ENCODE data around the gene BARHL1.

Gene BARHL1

GRCh38 chr9:132615774-132616173 is 33.4 kb downstream of the BARHL1 start (continued):
- no peak for TF ChIP-seq ZNF704 (tag by site-specific recombination; IDR thresholded peaks at IDR 0.05)
- no peak for TF ChIP-seq ZNF174 (tag by site-specific recombination; IDR thresholded peaks at IDR 0.05)
- no peak for TF ChIP-seq ZNF211 (tag by site-specific recombination; IDR thresholded peaks at IDR 0.05; ENCODE audit: low read depth)
- no peak for TF ChIP-seq TCF7L2 (IDR thresholded peaks at IDR 0.05; ENCODE audit: borderline replicate concordance, low read depth, low read length)
- no peak for TF ChIP-seq ZBTB20 (tag by site-specific recombination; IDR thresholded peaks at IDR 0.05)
- no peak for TF ChIP-seq ZNF473 (tag by site-specific recombination; IDR thresholded peaks at IDR 0.05)
- no peak for TF ChIP-seq ZNF626 (tag by site-specific recombination; IDR thresholded peaks at IDR 0.05)
- no peak for TF ChIP-seq ZNF792 (tag by site-specific recombination; IDR thresholded peaks at IDR 0.05)

DNA sequence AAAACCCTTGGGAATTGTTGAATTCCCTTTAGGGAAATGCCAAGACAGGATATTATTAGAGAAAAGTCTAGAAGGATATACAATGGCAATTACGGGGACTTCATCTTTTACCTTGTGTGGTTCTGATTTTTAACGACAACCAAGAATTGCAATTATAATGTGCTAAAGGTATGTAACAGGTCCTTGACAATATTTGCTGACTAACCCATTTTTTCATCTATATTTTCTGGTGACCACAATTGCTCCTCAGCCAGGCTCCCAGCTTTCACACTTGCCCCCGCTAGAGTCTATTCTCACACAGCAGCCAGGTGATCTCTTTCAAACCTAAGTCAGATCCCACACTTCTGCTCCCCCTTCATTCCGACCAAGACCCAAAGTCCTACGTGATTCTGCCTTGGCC is 34.3 kb downstream of the BARHL1 start:
- no peak for TF ChIP-seq ZNF202 (tag by site-specific recombination; IDR thresholded peaks at IDR 0.05; ENCODE audit: borderline replicate concordance)
- TF ChIP-seq ZNF596 (tag by site-specific recombination; IDR thresholded peaks at IDR 0.05): no peak
- TF ChIP-seq, protein P1, sequence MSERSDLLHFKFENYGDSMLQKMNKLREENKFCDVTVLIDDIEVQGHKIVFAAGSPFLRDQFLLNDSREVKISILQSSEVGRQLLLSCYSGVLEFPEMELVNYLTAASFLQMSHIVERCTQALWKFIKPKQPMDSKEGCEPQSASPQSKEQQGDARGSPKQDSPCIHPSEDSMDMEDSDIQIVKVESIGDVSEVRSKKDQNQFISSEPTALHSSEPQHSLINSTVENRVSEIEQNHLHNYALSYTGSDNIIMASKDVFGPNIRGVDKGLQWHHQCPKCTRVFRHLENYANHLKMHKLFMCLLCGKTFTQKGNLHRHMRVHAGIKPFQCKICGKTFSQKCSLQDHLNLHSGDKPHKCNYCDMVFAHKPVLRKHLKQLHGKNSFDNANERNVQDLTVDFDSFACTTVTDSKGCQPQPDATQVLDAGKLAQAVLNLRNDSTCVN (tag by site-specific recombination; optimal IDR thresholded peaks at IDR 0.05): no peak
- TF ChIP-seq, protein P2, sequence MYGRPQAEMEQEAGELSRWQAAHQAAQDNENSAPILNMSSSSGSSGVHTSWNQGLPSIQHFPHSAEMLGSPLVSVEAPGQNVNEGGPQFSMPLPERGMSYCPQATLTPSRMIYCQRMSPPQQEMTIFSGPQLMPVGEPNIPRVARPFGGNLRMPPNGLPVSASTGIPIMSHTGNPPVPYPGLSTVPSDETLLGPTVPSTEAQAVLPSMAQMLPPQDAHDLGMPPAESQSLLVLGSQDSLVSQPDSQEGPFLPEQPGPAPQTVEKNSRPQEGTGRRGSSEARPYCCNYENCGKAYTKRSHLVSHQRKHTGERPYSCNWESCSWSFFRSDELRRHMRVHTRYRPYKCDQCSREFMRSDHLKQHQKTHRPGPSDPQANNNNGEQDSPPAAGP (tag by site-specific recombination; IDR thresholded peaks at IDR 0.05): no peak
- TF ChIP-seq SP2 (tag by site-specific recombination; IDR thresholded peaks at IDR 0.05): no peak
- TF ChIP-seq ZNF670 (tag by site-specific recombination; IDR thresholded peaks at IDR 0.05; ENCODE audit: low read depth): no peak
- no peak for TF ChIP-seq ZNF114 (tag by site-specific recombination; IDR thresholded peaks at IDR 0.05)
- TF ChIP-seq, protein P3, sequence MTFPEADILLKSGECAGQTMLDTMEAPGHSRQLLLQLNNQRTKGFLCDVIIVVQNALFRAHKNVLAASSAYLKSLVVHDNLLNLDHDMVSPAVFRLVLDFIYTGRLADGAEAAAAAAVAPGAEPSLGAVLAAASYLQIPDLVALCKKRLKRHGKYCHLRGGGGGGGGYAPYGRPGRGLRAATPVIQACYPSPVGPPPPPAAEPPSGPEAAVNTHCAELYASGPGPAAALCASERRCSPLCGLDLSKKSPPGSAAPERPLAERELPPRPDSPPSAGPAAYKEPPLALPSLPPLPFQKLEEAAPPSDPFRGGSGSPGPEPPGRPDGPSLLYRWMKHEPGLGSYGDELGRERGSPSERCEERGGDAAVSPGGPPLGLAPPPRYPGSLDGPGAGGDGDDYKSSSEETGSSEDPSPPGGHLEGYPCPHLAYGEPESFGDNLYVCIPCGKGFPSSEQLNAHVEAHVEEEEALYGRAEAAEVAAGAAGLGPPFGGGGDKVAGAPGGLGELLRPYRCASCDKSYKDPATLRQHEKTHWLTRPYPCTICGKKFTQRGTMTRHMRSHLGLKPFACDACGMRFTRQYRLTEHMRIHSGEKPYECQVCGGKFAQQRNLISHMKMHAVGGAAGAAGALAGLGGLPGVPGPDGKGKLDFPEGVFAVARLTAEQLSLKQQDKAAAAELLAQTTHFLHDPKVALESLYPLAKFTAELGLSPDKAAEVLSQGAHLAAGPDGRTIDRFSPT (tag by site-specific recombination; IDR thresholded peaks at IDR 0.05): no peak
- H3K4me1 ChIP-seq (ENCODE audit: control insufficient read depth, insufficient read depth, low read length): no peaks in the 10 kb centered on the region
- CTCF ChIA-PET: no interaction called here
- H3K4me3 ChIP-seq (ENCODE audit: low read depth, low read length): no peak overlapping the region
- H3K9me3 ChIP-seq (ENCODE audit: control insufficient read depth, insufficient read depth, low read depth, low read length): no peaks in the 10 kb centered on the region
- H3K36me3 ChIP-seq (ENCODE audit: control insufficient read depth in 2 of 2, insufficient read depth in 1 of 2, low read length in 2 of 2): peaks cover 0 to 66% of the 10 kb centered on the region in 2 experiments; a peak in 2 of 3 replicates
- POLR2A ChIA-PET: no interaction called here
- H3K27ac ChIP-seq (ENCODE audit: extremely low read depth, low read depth, low read length): no peak overlapping the region

GRCh38 chr9:132622159-132622558 is 39.8 kb downstream of the BARHL1 start:
- Histone ChIP-seq H3K36me3 (ENCODE audit: control insufficient read depth in 2 of 2, insufficient read depth in 1 of 2, low read length in 2 of 2) (peaks cover 3 to 52% of the 10 kb centered on the region in 2 experiments; a peak in 2 of 3 replicates), H3K4me1 (ENCODE audit: control insufficient read depth, insufficient read depth, low read length) (no peaks in the 10 kb centered on the region), H3K9me3 (ENCODE audit: control insufficient read depth, insufficient read depth, low read depth, low read length) (no peaks in the 10 kb centered on the region), H3K4me3 (ENCODE audit: low read depth, low read length) (no peak overlapping the region), H3K27ac (ENCODE audit: extremely low read depth, low read depth, low read length) (no peak overlapping the region)
- CTCF ChIA-PET: interaction anchor here (1.0 kb wide), 1 partner anchor 211 kb away, joined by 3 read pairs; no protein-coding TSS in a partner anchor
- POLR2A ChIA-PET: interaction anchor here (1.0 kb wide), 1 partner anchor 47 kb away, joined by 4 read pairs; the partner anchor contains the start of genes DDX31 and GTF3C4
- no peak for TF ChIP-seq ZNF629 (tag by site-specific recombination; IDR thresholded peaks at IDR 0.05)
- no peak for TF ChIP-seq ZNF350 (tag by site-specific recombination; IDR thresholded peaks at IDR 0.05)
- no peak for TF ChIP-seq ZNF544 (tag by site-specific recombination; IDR thresholded peaks at IDR 0.05)
- no peak for TF ChIP-seq ZNF785 (tag by site-specific recombination; IDR thresholded peaks at IDR 0.05)
- TF ChIP-seq, protein P4, sequence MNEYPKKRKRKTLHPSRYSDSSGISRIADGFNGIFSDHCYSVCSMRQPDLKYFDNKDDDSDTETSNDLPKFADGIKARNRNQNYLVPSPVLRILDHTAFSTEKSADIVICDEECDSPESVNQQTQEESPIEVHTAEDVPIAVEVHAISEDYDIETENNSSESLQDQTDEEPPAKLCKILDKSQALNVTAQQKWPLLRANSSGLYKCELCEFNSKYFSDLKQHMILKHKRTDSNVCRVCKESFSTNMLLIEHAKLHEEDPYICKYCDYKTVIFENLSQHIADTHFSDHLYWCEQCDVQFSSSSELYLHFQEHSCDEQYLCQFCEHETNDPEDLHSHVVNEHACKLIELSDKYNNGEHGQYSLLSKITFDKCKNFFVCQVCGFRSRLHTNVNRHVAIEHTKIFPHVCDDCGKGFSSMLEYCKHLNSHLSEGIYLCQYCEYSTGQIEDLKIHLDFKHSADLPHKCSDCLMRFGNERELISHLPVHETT (tag by site-specific recombination; IDR thresholded peaks at IDR 0.05): no peak
- no peak for TF ChIP-seq ZFP37 (tag by site-specific recombination; IDR thresholded peaks at IDR 0.05)
- TF ChIP-seq, protein P5, sequence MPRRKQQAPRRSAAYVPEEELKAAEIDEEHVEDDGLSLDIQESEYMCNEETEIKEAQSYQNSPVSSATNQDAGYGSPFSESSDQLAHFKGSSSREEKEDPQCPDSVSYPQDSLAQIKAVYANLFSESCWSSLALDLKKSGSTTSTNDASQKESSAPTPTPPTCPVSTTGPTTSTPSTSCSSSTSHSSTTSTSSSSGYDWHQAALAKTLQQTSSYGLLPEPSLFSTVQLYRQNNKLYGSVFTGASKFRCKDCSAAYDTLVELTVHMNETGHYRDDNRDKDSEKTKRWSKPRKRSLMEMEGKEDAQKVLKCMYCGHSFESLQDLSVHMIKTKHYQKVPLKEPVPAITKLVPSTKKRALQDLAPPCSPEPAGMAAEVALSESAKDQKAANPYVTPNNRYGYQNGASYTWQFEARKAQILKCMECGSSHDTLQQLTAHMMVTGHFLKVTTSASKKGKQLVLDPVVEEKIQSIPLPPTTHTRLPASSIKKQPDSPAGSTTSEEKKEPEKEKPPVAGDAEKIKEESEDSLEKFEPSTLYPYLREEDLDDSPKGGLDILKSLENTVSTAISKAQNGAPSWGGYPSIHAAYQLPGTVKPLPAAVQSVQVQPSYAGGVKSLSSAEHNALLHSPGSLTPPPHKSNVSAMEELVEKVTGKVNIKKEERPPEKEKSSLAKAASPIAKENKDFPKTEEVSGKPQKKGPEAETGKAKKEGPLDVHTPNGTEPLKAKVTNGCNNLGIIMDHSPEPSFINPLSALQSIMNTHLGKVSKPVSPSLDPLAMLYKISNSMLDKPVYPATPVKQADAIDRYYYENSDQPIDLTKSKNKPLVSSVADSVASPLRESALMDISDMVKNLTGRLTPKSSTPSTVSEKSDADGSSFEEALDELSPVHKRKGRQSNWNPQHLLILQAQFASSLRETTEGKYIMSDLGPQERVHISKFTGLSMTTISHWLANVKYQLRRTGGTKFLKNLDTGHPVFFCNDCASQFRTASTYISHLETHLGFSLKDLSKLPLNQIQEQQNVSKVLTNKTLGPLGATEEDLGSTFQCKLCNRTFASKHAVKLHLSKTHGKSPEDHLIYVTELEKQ (tag by site-specific recombination; IDR thresholded peaks at IDR 0.05; ENCODE audit: borderline replicate concordance): no peak
- no peak for TF ChIP-seq ZNF302 (tag by site-specific recombination; IDR thresholded peaks at IDR 0.05; ENCODE audit: low read depth)
